HepG2 (cell line): ENCODE data around the gene YIPF3. TPM values are rescaled to one million over a fixed set of nuclear protein-coding genes. Genes with fewer than 3 reads are reported as not detected.

Experiments used
- AHR ChIP-seq: IDR thresholded peaks from 2 replicates; pipeline ENCODE4 v1.6.1; 2018; ENCODE audit warnings: missing genetic modification reagents, missing compliant biosample characterization
- CSRNP2 ChIP-seq: sonication (generic); formaldehyde crosslinking; conservative IDR thresholded peaks from 2 replicates; pipeline ENCODE4 v1.8.0; 2022; ENCODE audit warnings: low read depth, missing genetic modification reagents
- FUBP1 ChIP-seq: sonication (generic); formaldehyde crosslinking; IDR thresholded peaks from 2 replicates; pipeline ENCODE4 v1.5.1; 2020; ENCODE audit warnings: missing genetic modification reagents, mild to moderate bottlenecking, borderline replicate concordance
- HIVEP1 ChIP-seq: sonication (generic); formaldehyde crosslinking; IDR thresholded peaks from 2 replicates; pipeline ENCODE4 v1.4.0; 2020; ENCODE audit warnings: mild to moderate bottlenecking, missing genetic modification reagents
- HNRNPL ChIP-seq: fragments of 200-400 bp; formaldehyde crosslinking; IDR thresholded peaks from 2 replicates; pipeline ENCODE4 v1.6.1; 2017; ENCODE audit warnings: mild to moderate bottlenecking, low read depth, low read length
- MYNN ChIP-seq: sonication (generic); formaldehyde crosslinking; IDR thresholded peaks from 2 replicates; pipeline ENCODE4 v1.4.0; 2020; ENCODE audit warnings: mild to moderate bottlenecking, low read depth, missing genetic modification reagents
- NFKB2 ChIP-seq: sonication (generic); formaldehyde crosslinking; IDR thresholded peaks from 2 replicates; pipeline ENCODE4 v1.4.0; 2020; ENCODE audit warnings: missing genetic modification reagents, borderline replicate concordance
- POGZ ChIP-seq: sonication (generic); formaldehyde crosslinking; IDR thresholded peaks from 2 replicates; pipeline ENCODE4 v1.4.0; 2020; ENCODE audit warnings: mild to moderate bottlenecking, missing genetic modification reagents
- SMAD3 ChIP-seq: sonication (generic); formaldehyde crosslinking; IDR thresholded peaks from 2 replicates; pipeline ENCODE4 v1.4.0; 2020; ENCODE audit warnings: missing genetic modification reagents
- SNRNP70 ChIP-seq: fragments of 200-400 bp; formaldehyde crosslinking; IDR thresholded peaks from 2 replicates; pipeline ENCODE4 v1.6.1; 2017; ENCODE audit warnings: mild to moderate bottlenecking, low read depth, low read length, moderate library complexity
- SP2 ChIP-seq: sonication (generic); formaldehyde crosslinking; IDR thresholded peaks from 2 replicates; pipeline ENCODE4 v1.5.1; 2020; ENCODE audit warnings: mild to moderate bottlenecking, missing genetic modification reagents
- SUZ12 ChIP-seq: fragments of 150-350 bp; IDR thresholded peaks from 2 replicates; pipeline ENCODE4 v1.6.1; 2014; ENCODE audit warnings: low read depth, low read length
- TCF7 ChIP-seq: sonication (generic); IDR thresholded peaks from 2 replicates; pipeline ENCODE4 v1.6.1; 2016; ENCODE audit warnings: antibody characterized with exemption, low read depth
- TEAD2 ChIP-seq: sonication (generic); formaldehyde crosslinking; IDR thresholded peaks from 2 replicates; pipeline ENCODE4 v1.9.0; 2021; ENCODE audit warnings: missing genetic modification reagents
- TFDP1 ChIP-seq: IDR thresholded peaks from 2 replicates; pipeline ENCODE4 v1.6.1; 2016; ENCODE audit warnings: missing compliant biosample characterization, missing genetic modification reagents, borderline replicate concordance
- TMF1 ChIP-seq: sonication (generic); formaldehyde crosslinking; IDR thresholded peaks from 2 replicates; pipeline ENCODE4 v1.8.1; 2022; ENCODE audit warnings: low read depth, missing genetic modification reagents
- ZNF18 ChIP-seq: sonication (generic); formaldehyde crosslinking; IDR thresholded peaks from 2 replicates; pipeline ENCODE4 v1.8.0; 2022; ENCODE audit warnings: mild to moderate bottlenecking, missing genetic modification reagents; ENCODE audit not compliant: insufficient replicate concordance
- ZNF274 ChIP-seq: sonication (generic); formaldehyde crosslinking; IDR thresholded peaks from 2 replicates; pipeline ENCODE4 v1.5.1; 2020; ENCODE audit warnings: mild to moderate bottlenecking, missing genetic modification reagents
- ZNF317 ChIP-seq: sonication (generic); formaldehyde crosslinking; IDR thresholded peaks from 2 replicates; pipeline ENCODE4 v1.5.0; 2020; ENCODE audit warnings: mild to moderate bottlenecking, missing genetic modification reagents
- ZNF329 ChIP-seq: sonication (generic); formaldehyde crosslinking; IDR thresholded peaks from 2 replicates; pipeline ENCODE4 v1.9.0; 2021; ENCODE audit warnings: low read depth, mild to moderate bottlenecking, missing genetic modification reagents
- ZNF335 ChIP-seq: sonication (generic); formaldehyde crosslinking; IDR thresholded peaks from 2 replicates; pipeline ENCODE4 v1.4.0; 2020; ENCODE audit warnings: missing genetic modification reagents
- ZNF44 ChIP-seq: sonication (generic); formaldehyde crosslinking; IDR thresholded peaks from 2 replicates; pipeline ENCODE4 v1.5.1; 2020; ENCODE audit warnings: mild to moderate bottlenecking, missing genetic modification reagents
- ZNF572 ChIP-seq: sonication (generic); formaldehyde crosslinking; IDR thresholded peaks from 2 replicates; pipeline ENCODE4 v1.5.1; 2020; ENCODE audit warnings: mild to moderate bottlenecking, missing genetic modification reagents
- ZNF850 ChIP-seq: sonication (generic); formaldehyde crosslinking; conservative IDR thresholded peaks from 2 replicates; pipeline ENCODE4 v1.9.0; 2021; ENCODE audit warnings: mild to moderate bottlenecking, missing genetic modification reagents
- ZNF883 ChIP-seq: sonication (generic); formaldehyde crosslinking; IDR thresholded peaks from 2 replicates; pipeline ENCODE4 v1.5.1; 2020; ENCODE audit warnings: mild to moderate bottlenecking, missing genetic modification reagents; ENCODE audit errors: not compliant biosample characterization
- polyA plus RNA-seq, 8 experiments: library from polyadenylated mRNA; depleted of rRNA in 3 of 8; stranded (reverse) in 7 of 8; unstranded in 1 of 8; fragments of >200 nt; fragmentation: Illumina TruSeq in 4 of 8; extraction: Trizol in 4 of 8; gene quantifications; 2 replicates each; pipeline versions ENCODE4 v1.2.1 to v1.2.3, GENCODE V29; 2011 to 2016; ENCODE audit warnings: low read depth in 4 of 8, missing spikeins in 1 of 8, mixed read lengths in 1 of 8; ENCODE audit not compliant: insufficient read depth in 1 of 8
- total RNA-seq, 5 experiments: library from RNA; depleted of rRNA; stranded (reverse); fragments of >200 nt; fragmentation: Illumina TruSeq; extraction: Trizol; gene quantifications; 2 replicates each; pipeline ENCODE4 v1.2.3, GENCODE V29; 2016; ENCODE audit warnings: low read depth in 1 of 5

Gene YIPF3
- total and polyA plus RNA-seq, 2 of the 13 experiments (the other 11 are each of a cell fraction or from before 2014, with no cell fraction given), result 107 to 206 TPM

GRCh38 chr6:43496370-43497128, 20.2 kb downstream of the YIPF3 start (continued):
- TF ChIP-seq FUBP1 (no peak), ZNF329 (CRISPR knock-in tag) (peak; percentile 27; the same call in 1 of the 2 replicates), SNRNP70 (no peak), TFDP1 (CRISPR knock-in tag) (peak; percentile 53; the same call in 1 of the 2 replicates), NFKB2 (no peak; the same call in 1 of the 2 replicates), HIVEP1 (0 out of 2 replicates have a peak, but pooled peaks have one; percentile 25), SMAD3 (CRISPR knock-in tag) (no peak), HNRNPL (0 out of 2 replicates have a peak, but pooled peaks have one; percentile 48), ZNF335 (0 out of 2 replicates have a peak, but pooled peaks have one; percentile 13), TEAD2 (CRISPR knock-in tag) (no peak), SP2 (CRISPR knock-in tag) (no peak), TMF1 (CRISPR knock-in tag) (no peak), CSRNP2 (CRISPR knock-in tag) (no peak), SUZ12 (no peak), ZNF44 (CRISPR knock-in tag) (no peak), ZNF18 (CRISPR knock-in tag) (no peak), AHR (CRISPR knock-in tag) (no peak), MYNN (CRISPR knock-in tag) (no peak), TCF7 (no peak), ZNF274 (CRISPR knock-in tag) (no peak; the same call in 1 of the 2 replicates), POGZ (CRISPR knock-in tag) (no peak), ZNF850 (CRISPR knock-in tag) (no peak), ZNF572 (CRISPR knock-in tag) (no peak), ZNF883 (CRISPR knock-in tag) (no peak), ZNF317 (CRISPR knock-in tag) (no peak)
